Endothelial cell (in vitro differentiated cells): ENCODE results near the gene CCDC185. TPM values are rescaled to one million over a fixed set of nuclear protein-coding genes. Genes with fewer than 3 reads are reported as not detected.

Source experiments
- DNase-seq: peaks from one replicate; pipeline ENCODE4 v3.0.0; 2021; ENCODE audit warnings: low spot score
- H3K27ac Mint-ChIP-seq: one replicate; pipeline ENCODE4 v1.8.0; 2021; ENCODE audit warnings: mixed read lengths, inconsistent platforms; ENCODE audit not compliant: unreplicated experiment
- H3K27me3 Mint-ChIP-seq: one replicate; pipeline ENCODE4 v1.8.0; 2021; ENCODE audit warnings: mild to moderate bottlenecking, moderate library complexity, mixed read lengths, inconsistent platforms; ENCODE audit not compliant: unreplicated experiment
- H3K36me3 Mint-ChIP-seq: one replicate; pipeline ENCODE4 v1.8.0; 2021; ENCODE audit warnings: mild to moderate bottlenecking, low read depth, mixed read lengths, inconsistent platforms; ENCODE audit not compliant: unreplicated experiment
- H3K4me1 Mint-ChIP-seq: one replicate; pipeline ENCODE4 v1.8.0; 2021; ENCODE audit warnings: mild to moderate bottlenecking, mixed read lengths, inconsistent platforms; ENCODE audit not compliant: unreplicated experiment
- H3K4me3 Mint-ChIP-seq: one replicate; pipeline ENCODE4 v1.8.0; 2021; ENCODE audit warnings: mild to moderate bottlenecking, mixed read lengths, inconsistent platforms; ENCODE audit not compliant: unreplicated experiment
- H3K9me3 Mint-ChIP-seq: one replicate; pipeline ENCODE4 v1.8.0; 2021; ENCODE audit warnings: mixed read lengths, inconsistent platforms; ENCODE audit not compliant: unreplicated experiment
- total RNA-seq: library from RNA; stranded (reverse); fragmentation: NEBNext Ultra II Directional; extraction: Animal tissue kit (Norgen Biotek cat#: 25700); gene quantifications from one replicate; pipeline ENCODE4 v1.2.1, GENCODE V29; 2021; ENCODE audit not compliant: unreplicated experiment
- TF ChIP-seq, protein P1 (sequence below): fragments of 200-600 bp; sonication (generic); IDR thresholded peaks from one replicate; pipeline ENCODE4 v1.5.0; 2021; ENCODE audit warnings: antibody characterized with exemption; ENCODE audit not compliant: unreplicated experiment

The CCDC185 gene
- total RNA-seq, 1 donor from 2014 or later, result not detected

- H3K9me3 Mint-ChIP-seq, result no peaks in the 10 kb centered on the region
- H3K4me1 Mint-ChIP-seq, result no peaks in the 10 kb centered on the region
- no peaks in the 10 kb centered on the region for H3K36me3 Mint-ChIP-seq
- TF ChIP-seq, protein P1, sequence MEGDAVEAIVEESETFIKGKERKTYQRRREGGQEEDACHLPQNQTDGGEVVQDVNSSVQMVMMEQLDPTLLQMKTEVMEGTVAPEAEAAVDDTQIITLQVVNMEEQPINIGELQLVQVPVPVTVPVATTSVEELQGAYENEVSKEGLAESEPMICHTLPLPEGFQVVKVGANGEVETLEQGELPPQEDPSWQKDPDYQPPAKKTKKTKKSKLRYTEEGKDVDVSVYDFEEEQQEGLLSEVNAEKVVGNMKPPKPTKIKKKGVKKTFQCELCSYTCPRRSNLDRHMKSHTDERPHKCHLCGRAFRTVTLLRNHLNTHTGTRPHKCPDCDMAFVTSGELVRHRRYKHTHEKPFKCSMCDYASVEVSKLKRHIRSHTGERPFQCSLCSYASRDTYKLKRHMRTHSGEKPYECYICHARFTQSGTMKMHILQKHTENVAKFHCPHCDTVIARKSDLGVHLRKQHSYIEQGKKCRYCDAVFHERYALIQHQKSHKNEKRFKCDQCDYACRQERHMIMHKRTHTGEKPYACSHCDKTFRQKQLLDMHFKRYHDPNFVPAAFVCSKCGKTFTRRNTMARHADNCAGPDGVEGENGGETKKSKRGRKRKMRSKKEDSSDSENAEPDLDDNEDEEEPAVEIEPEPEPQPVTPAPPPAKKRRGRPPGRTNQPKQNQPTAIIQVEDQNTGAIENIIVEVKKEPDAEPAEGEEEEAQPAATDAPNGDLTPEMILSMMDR, result no peak
- H3K4me3 Mint-ChIP-seq, result peak overlapping the region; percentile 16
- DNase-seq, result no peak
- H3K27me3 Mint-ChIP-seq, result peaks cover 7% of the 10 kb centered on the region
- no peak overlapping the region for H3K27ac Mint-ChIP-seq
These were observed 39.3 kb upstream of the CCDC185 start for GRCh38 chr1:223353939-223354338.

DNA sequence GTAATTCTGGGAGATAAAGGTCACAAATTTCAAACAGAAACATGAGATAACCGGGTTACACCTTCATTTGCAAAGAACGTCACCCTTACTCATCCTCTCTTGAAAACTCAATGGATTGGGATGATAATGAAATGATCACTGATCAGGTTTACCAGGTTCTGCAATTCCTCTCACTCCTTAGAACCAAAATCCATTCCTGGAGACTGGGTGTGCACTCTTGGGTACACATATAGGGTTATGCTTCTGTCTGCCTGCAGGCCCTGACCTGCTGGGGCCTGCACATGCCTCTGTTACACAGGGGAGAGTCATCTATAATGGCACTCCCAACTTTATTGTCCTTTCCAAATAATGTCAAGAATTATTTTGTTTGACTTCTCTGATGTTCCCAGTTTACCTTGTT is 37.5 kb upstream of the CCDC185 start:
- peaks cover 10% of the 10 kb centered on the region for H3K27me3 Mint-ChIP-seq
- no peaks in the 10 kb centered on the region for H3K4me1 Mint-ChIP-seq
- H3K4me3 Mint-ChIP-seq, result no peak overlapping the region
- H3K36me3 Mint-ChIP-seq, result no peaks in the 10 kb centered on the region
- TF ChIP-seq, protein P1, result no peak
- H3K27ac Mint-ChIP-seq, result no peak overlapping the region
- no peak for DNase-seq
- H3K9me3 Mint-ChIP-seq, result no peaks in the 10 kb centered on the region

- Mint-ChIP-seq H3K27me3 (peaks cover 10% of the 10 kb centered on the region), H3K36me3 (no peaks in the 10 kb centered on the region)
- TF ChIP-seq, protein P1, result no peak
These were observed 34.4 kb upstream of the CCDC185 start for GRCh38 chr1:223358826-223359225.

DNA sequence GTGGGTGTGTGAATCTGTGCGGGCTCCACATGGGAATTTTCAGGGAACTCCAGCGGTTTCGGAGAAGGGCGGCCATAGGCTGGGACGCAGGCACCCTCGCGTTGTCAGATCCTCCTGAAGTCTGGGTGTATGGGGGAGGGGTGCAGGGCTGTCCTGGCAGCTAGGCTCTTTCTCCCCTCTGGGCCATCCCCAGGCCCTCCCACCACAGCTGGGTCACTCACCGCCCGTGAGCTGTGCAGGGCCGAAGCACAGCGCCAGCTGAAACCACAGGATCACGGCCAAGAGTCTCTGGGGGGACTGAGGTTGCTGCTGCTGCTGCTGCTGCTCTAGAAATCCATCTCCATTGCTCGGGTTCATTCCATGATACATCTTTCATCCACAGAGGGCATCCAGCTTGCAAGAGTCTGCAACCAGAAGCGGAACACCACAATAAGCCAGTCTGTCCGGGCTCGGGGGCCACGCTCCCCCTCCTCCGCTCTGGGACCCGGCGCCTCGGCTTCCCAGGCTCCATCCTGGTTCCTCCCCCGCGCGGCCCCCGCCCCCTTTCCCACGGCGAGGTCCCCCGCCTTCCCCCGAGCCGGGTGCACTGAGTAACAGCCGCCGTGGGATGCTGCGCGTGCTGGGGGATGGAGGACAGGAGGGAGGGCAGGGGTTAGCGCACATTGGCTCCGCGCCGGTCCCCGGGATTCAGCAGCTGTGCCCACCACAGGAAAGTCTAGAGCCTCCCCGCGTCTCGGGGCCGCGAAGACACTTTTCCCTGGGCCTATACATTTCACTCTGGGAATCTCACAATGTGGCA is 30.0 kb upstream of the CCDC185 start:
- H3K36me3 Mint-ChIP-seq, result no peaks in the 10 kb centered on the region
- no peak overlapping the region for H3K27ac Mint-ChIP-seq
- TF ChIP-seq, protein P1, result no peak

More at GRCh38 chr1:223358826-223359225, 34.4 kb upstream of the CCDC185 start:
- DNase-seq, result no peak
- no peaks in the 10 kb centered on the region for H3K9me3 Mint-ChIP-seq
- H3K4me1 Mint-ChIP-seq, result peaks cover 10% of the 10 kb centered on the region
- no peak overlapping the region for H3K27ac Mint-ChIP-seq
- no peak overlapping the region for H3K4me3 Mint-ChIP-seq

More for the DNA sequence above, 30.0 kb upstream of the CCDC185 start:
- peak; percentile 28 for DNase-seq
- Mint-ChIP-seq H3K4me1 (peaks cover 10% of the 10 kb centered on the region), H3K27me3 (peaks cover 7% of the 10 kb centered on the region), H3K9me3 (no peaks in the 10 kb centered on the region), H3K4me3 (peak overlapping the region; percentile 91)
